ENCODE measurements around the gene MGAT3.

Gene MGAT3

GRCh38 chr22:39453765-39454378 is 2.9 kb upstream of the MGAT3 start:
- DNase-seq = no peak

DNA sequence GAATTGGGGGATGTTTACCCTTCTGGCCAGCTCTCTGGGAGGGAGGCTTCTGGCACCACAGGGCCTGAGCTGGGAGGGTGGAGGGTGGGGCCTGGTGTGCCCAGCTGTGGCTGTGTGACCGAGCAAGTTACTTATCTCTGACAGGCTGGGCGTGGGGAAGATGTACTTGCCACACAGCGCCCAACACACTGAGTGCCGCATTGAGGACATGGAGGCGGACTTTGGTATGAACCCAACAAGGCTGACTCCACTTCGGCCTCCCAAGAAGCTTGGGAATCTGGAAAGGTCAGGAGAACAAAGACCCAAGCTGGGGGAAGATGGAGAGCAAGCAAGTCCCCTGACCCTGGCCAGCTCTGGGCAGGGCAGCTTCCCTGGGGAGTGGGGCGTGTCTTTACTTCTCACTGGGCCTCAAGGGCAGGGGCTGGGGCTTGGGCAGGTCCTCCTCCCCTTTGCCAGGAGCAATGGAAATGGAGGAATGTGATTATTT is 2.4 kb upstream of the MGAT3 start:
- DNase-seq = no peak

- no peak for DNase-seq
Measured at GRCh38 chr22:39457198-39457555, 365 bp downstream of the MGAT3 start.

DNA sequence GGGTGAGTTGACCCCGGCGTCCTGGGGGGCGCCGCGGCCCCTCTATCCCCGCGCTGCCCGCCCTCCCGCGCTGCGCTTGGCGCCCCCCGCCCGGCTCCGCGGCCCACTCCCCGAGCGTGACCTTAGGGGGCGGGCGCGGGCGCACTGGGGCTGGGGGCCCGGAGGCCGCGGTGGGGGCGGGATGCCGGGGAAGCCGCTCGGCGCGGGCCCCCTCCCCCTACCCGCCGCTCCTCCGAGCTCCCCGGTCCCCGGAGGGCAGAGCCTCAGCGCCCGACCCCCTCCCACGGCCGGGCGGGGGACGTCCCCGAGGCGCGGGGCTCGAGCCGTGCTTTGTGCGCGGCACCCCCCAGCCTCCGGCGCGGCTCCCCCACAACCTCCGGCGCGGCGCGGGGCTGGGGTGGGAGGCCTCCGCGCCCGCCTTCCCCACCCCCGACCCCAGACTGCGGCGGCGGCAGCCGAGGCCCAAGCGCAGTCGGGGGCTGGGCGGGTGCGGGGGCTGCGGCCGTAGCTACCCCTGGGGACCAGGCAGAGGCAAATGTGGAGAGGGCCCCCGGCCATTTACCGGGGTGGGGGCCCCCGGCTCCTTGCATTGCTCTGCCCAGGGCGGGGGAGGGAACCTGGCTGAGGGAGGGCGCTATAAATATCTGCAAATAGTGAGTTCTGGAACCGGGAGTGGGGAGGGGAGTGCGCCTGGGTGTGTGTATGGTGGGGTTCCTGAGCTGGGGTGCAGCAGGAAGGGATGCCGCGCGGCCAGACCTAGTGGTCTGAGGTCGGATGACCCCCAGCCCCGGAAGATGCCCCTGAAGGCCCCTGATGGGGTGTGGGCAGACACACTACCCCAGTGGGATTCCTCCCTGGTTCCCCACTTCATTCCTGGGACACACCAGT is 988 bp downstream of the MGAT3 start:
- no peak for DNase-seq

GRCh38 chr22:39458444-39459083 is 1.8 kb downstream of the MGAT3 start:
- DNase-seq = no peak

DNA sequence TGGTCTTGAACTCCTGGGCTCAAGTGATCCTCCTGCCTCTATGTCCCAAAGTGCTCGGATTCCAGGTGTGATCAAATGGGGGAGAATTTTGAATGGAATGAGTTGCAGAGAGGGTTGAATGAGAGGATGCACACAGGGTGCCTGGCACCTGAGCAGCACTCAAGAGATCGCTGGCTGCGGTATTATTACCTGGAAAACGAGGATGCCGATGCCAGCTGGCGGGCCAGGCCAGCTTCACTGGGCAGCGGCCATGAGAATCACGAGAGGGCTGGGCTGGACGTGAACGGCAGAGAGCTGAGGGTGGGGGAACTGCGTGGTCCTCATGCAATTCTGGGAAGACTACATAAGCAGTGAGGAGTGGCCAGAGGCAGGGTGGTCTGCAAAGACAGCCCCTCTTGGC is 2.9 kb downstream of the MGAT3 start:
- DNase-seq = no peak

DNA sequence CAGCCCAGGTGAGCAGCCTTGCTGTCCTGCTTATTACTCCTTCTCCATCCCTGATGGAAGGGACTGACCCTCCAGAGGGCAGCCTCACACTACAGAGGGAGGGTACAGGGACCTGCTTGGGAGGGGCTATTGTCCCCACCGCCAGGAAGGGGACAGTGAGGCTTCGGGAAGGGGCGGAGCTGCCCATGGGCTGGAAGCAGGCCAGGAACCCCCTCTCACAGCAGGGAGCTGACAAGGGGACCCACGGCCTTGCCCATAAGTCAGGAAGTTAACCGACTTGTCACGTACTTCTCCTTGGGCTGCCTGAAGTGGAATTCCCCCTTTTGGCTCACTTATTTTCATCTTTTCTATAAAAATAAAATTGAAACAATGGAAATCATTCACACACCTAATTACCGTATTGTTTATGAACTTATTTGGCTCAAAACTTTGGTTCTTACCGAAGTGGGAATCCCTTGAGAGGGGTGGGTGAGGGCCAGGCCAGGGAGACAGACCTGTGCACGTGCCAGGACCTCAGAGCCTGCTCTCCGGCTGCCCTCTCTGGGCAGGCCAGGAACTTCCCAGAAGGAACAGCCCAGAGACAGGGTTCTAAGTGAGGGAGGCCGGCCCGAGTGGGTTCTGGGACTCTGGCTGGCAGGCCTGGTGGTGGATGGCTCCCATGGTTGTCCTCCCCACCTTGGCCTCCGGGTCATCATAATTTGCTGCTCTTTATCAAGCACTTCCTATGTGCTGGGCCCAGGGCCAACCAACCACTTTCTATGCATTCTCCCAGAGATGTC is 5.8 kb downstream of the MGAT3 start:
- DNase-seq = no peak

DNA sequence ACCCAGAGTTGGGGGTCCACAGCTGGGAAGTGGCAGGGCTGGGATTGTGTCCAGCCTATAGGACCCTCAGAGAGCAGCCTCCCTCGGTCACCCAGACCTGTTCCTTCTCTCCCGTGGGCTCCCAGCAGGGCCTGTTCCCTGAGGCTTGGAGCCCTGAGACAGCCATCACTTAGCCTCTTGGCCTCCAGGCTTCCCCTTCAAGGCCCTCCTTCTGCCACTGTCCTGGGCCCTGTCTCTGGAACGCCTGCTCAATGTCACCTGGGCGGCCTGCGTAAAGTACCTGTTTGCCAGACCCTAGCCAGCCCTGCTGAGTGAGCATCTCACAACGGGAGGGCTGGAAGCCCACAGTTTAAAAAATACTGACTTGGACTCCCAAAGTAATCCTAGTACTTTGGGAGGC is 6.5 kb downstream of the MGAT3 start:
- DNase-seq = no peak

- DNase-seq = no peak
Measured at GRCh38 chr22:39463931-39464390, 7.1 kb downstream of the MGAT3 start.

DNA sequence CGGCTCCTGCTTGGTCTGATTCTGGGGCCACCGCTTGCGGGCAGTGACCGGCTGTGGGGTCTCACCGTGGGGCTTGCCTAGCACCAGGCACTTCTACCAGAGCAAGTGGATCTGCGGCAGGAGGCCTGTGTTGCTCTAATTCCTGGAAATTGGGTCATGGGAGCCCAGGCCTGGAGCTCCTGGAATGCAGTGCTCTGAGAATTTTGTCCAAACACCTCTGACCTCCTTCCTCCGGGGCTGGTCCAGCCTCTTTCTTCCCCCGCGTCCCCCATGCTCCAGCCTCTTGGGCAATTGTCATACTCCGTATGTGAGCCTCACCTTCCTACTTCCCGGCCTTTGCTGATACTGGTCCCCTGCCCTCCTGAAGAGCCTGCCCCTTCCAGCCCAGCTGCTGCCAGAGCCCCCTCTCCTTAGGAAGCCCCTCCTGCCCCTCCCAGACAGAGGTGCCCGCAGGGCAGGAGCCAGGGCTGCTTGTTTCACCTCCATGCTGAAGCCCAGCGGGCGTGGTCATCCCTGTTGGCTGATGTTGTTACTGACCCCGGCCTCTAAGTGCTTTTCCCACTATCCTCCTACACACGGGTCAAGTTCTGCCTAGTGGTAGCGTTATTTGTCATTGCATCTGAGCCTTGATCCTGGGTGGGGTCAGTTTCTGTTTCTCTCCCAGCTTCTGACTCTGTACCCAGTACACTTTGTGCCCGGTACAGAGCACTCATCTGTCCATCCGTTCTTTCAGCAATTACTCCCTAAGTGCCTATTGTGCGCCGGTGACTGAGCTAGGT is 9.6 kb downstream of the MGAT3 start:
- no peak for DNase-seq

GRCh38 chr22:39467390-39467895 is 10.6 kb downstream of the MGAT3 start:
- DNase-seq = no peak

DNA sequence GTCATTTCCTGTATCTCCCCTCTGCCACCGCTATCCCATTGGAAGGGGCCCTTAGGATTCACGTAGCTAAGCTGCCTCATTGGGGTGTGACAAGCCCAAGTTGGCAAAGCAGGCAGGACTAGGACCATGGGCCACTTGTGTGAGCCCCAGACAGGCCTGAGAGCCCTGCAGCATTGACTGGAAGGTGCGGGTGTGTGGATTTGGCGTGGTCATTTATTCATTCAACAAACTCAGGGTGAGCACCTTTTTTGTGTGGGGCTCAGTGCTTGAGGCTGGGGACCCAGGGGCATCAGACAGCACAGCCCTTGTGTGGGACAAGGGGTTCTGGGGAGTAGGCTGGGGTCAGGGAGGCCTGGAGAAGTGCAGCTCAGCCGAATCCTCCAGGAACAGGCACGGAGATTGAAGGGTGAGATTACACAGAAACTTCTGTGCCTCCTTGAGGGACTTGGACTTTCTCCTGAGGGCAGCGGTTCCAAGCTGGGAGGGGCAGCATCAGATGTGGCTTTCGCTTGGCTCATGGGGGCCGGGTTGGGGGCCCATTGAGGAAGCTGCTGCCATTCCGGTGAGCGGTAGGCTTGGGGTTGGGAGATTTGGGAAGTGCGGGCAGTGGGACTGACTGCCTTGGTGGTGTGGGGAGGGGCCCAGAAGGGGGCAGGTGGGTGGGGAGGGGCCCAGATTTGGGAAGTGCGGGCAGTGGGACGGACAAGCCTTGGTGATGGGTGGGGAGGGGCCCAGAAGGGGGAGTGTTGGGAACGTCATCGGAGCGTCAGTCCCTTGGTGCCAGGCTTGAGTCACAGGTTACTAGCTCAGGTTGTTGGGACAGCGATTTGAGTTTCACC is 11.9 kb downstream of the MGAT3 start:
- DNase-seq = no peak

GRCh38 chr22:39469326-39469680 is 12.5 kb downstream of the MGAT3 start:
- DNase-seq = no peak

- no peak for DNase-seq
Measured at GRCh38 chr22:39469681-39470450, 13.1 kb downstream of the MGAT3 start.

GRCh38 chr22:39470451-39471291 is 13.9 kb downstream of the MGAT3 start:
- DNase-seq = no peak

GRCh38 chr22:39471381-39472141 is 14.7 kb downstream of the MGAT3 start:
- DNase-seq = no peak

DNA sequence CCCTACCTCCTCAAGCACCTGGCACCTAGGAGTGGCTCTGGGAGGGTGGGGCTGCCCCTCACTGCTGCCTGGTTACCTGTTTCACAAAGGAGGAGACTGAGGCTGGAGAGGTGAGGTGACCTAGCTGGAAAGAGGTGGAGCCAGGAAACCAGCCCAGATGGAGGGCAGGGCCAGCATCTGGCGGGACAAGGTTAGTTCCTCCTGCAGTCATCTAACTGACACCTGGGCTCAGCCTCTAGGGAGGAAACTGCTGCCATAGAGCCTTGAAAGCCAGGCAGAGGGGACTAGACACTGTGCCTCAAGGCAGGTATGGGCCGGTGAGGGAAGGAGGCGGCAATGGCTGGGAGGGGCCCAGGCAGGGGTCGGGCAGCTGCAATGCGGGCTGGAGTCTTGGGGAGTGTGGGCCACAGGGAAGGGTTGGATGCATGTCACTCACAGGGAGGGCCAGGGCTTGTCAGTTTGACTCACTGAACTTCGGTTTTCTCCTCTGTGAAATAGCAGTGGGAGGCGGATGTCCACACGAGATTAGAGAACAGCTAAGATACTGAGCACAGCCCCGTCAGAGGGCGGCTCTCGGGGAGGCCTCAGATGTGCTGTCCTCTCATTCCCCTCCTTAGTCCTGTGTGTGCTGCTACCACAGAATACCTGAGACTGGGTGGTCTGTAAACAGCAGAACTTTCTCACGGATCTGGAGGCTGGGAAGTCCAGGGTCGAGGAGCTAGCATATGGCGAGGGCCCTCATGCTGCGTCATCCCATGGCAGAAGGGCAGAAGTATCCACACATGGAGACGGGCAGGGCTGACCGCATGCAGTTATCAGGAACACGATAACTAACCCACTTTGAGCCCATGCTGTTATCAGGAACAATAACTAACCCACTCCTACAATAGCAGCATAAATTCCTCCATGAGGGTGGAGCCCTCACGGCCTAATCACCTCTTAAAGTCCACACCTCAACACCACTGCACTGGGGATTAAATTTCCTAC is 16.1 kb downstream of the MGAT3 start:
- no peak for DNase-seq
